GM23338 (cell line): ENCODE results near the gene DCLK2. TPM values are rescaled to one million over a fixed set of nuclear protein-coding genes. Genes with fewer than 3 reads are reported as not detected.

ENCODE experiments used
- ATAC-seq: fragments of 200-7000 bp; cut with Tn5 transposase; 3 replicates; pipeline ENCODE4 v1.9.1; 2020
- DNase-seq: peaks from one replicate; pipeline ENCODE4 v3.0.0-alpha.2; 2015; ENCODE audit warnings: low spot score
- H2AFZ ChIP-seq: fragments of 200-600 bp; sonication (generic); 2 replicates; pipeline ENCODE4 v1.8.0; 2016; ENCODE audit warnings: antibody characterized with exemption, mild to moderate bottlenecking, moderate library complexity
- H3F3A ChIP-seq: fragments of 200-600 bp; sonication (generic); replicated peaks from 2 replicates; pipeline ENCODE4 v1.8.0; 2017; ENCODE audit warnings: antibody characterized with exemption, mixed run types, low read depth
- H3K27ac ChIP-seq: fragments of 200-600 bp; sonication (generic); 2 replicates; pipeline ENCODE4 v1.6.1; 2016; ENCODE audit warnings: low read depth
- H3K27me3 ChIP-seq: fragments of 200-600 bp; sonication (generic); 2 replicates; pipeline ENCODE4 v1.8.0; 2016; ENCODE audit warnings: mild to moderate bottlenecking, mixed run types, moderate library complexity; ENCODE audit not compliant: insufficient read depth
- H3K36me3 ChIP-seq: fragments of 200-600 bp; sonication (generic); 2 replicates; pipeline ENCODE4 v1.8.0; 2016; ENCODE audit warnings: mild to moderate bottlenecking; ENCODE audit not compliant: insufficient read depth
- H3K4me1 ChIP-seq: fragments of 200-600 bp; sonication (generic); 2 replicates; pipeline ENCODE4 v1.8.0; 2016; ENCODE audit warnings: mild to moderate bottlenecking, moderate library complexity; ENCODE audit not compliant: insufficient read depth
- H3K4me2 ChIP-seq: fragments of 200-600 bp; sonication (generic); 2 replicates; pipeline ENCODE4 v1.7.1; 2017; ENCODE audit warnings: mixed run types
- H3K4me3 ChIP-seq: fragments of 200-600 bp; sonication (generic); 2 replicates; pipeline ENCODE4 v1.6.1; 2016; ENCODE audit warnings: mixed run types
- H3K79me2 ChIP-seq: fragments of 200-600 bp; sonication (generic); replicated peaks from 2 replicates; pipeline ENCODE4 v1.8.0; 2017; ENCODE audit warnings: mild to moderate bottlenecking; ENCODE audit not compliant: insufficient read depth
- H3K9me2 ChIP-seq: fragments of 200-600 bp; sonication (generic); 2 replicates; pipeline ENCODE4 v1.8.0; 2017; ENCODE audit not compliant: insufficient read depth
- H4K20me1 ChIP-seq: fragments of 200-600 bp; sonication (generic); replicated peaks from 2 replicates; pipeline ENCODE4 v1.8.0; 2017; ENCODE audit warnings: mild to moderate bottlenecking; ENCODE audit not compliant: insufficient read depth
- H3K27ac Mint-ChIP-seq: 2 replicates; pipeline ENCODE4 v1.8.0; 2020; ENCODE audit warnings: inconsistent platforms, mild to moderate bottlenecking, moderate library complexity, mixed read lengths
- H3K27me3 Mint-ChIP-seq: 3 replicates; pipeline ENCODE4 v1.8.0; 2022; ENCODE audit warnings: low read depth, mild to moderate bottlenecking, moderate library complexity, mixed read lengths, inconsistent platforms; ENCODE audit not compliant: insufficient read depth, poor library complexity
- H3K36me3 Mint-ChIP-seq: 3 replicates; pipeline ENCODE4 v1.8.0; 2021; ENCODE audit warnings: low read depth, mild to moderate bottlenecking, inconsistent platforms, moderate library complexity, mixed read lengths
- H3K4me1 Mint-ChIP-seq: 3 replicates; pipeline ENCODE4 v1.8.0; 2020; ENCODE audit warnings: mild to moderate bottlenecking, inconsistent platforms, mixed read lengths
- H3K4me3 Mint-ChIP-seq: 3 replicates; pipeline ENCODE4 v1.8.0; 2021; ENCODE audit warnings: moderate library complexity, mild to moderate bottlenecking, inconsistent platforms, mixed read lengths
- H3K9me3 Mint-ChIP-seq: 3 replicates; pipeline ENCODE4 v1.8.0; 2020; ENCODE audit warnings: moderate library complexity, mild to moderate bottlenecking, inconsistent platforms, mixed read lengths
- CREB1 ChIP-seq: fragments of 250-450 bp; sonication (Bioruptor Pico); IDR thresholded peaks from 2 replicates; pipeline ENCODE4 v1.5.0; 2020; ENCODE audit warnings: low read depth, mild to moderate bottlenecking, moderate library complexity
- EZH2 ChIP-seq: fragments of 200-600 bp; sonication (generic); IDR thresholded peaks from one replicate; pipeline ENCODE4 v1.8.0; 2017; ENCODE audit warnings: antibody characterized with exemption, mild to moderate bottlenecking, low read depth; ENCODE audit not compliant: unreplicated experiment
- EZH2phosphoT487 ChIP-seq: fragments of 200-600 bp; sonication (generic); IDR thresholded peaks from one replicate; pipeline ENCODE4 v1.8.1; 2018; ENCODE audit warnings: antibody characterized with exemption; ENCODE audit not compliant: unreplicated experiment
- NANOG ChIP-seq: IDR thresholded peaks from 2 replicates; pipeline ENCODE4 v1.6.1; 2016; ENCODE audit warnings: antibody characterized with exemption, borderline replicate concordance
- POLR2AphosphoS5 ChIP-seq: IDR thresholded peaks from 2 replicates; pipeline ENCODE4 v1.6.1; 2016; ENCODE audit warnings: antibody characterized with exemption, low read depth
- STAT1 ChIP-seq: IDR thresholded peaks from one replicate; pipeline ENCODE4 v1.6.1; 2016; ENCODE audit warnings: antibody characterized with exemption; ENCODE audit not compliant: unreplicated experiment
- ZNF331 ChIP-seq: fragments of 250-450 bp; sonication (Bioruptor Pico); IDR thresholded peaks from 2 replicates; pipeline ENCODE4 v1.5.0; 2020; ENCODE audit warnings: low read depth, mild to moderate bottlenecking, moderate library complexity
- ZNF462 ChIP-seq: fragments of 250-450 bp; sonication (Bioruptor Pico); IDR thresholded peaks from 2 replicates; pipeline ENCODE4 v1.5.0; 2020; ENCODE audit warnings: mild to moderate bottlenecking, moderate library complexity
- polyA plus RNA-seq: library from polyadenylated mRNA; unstranded; fragments of >200 nt; fragmentation: Nextera tagmentation; extraction: Ambion mirVana; gene quantifications from 2 replicates; pipeline ENCODE4 v1.2.1, GENCODE V29; 2016
- total RNA-seq: library from RNA; depleted of rRNA; stranded (reverse); fragments of >200 nt; shearing (Covaris generic); gene quantifications from 2 replicates; pipeline ENCODE4 v1.2.3, GENCODE V29; 2014
- TF ChIP-seq, protein P1 (sequence below): IDR thresholded peaks from one replicate; pipeline ENCODE4 v1.6.1; 2018; ENCODE audit warnings: antibody characterized with exemption; ENCODE audit not compliant: unreplicated experiment
- TF ChIP-seq, protein P2 (sequence below), 2 experiments: fragments of 200-600 bp in 1 of 2; sonication (generic) in 1 of 2; conservative IDR thresholded peaks; 2 replicates each; pipeline versions ENCODE4 v1.5.1 to v1.6.1; 2016 to 2017; ENCODE audit warnings: antibody characterized with exemption in 2 of 2, low read depth in 2 of 2, mild to moderate bottlenecking in 2 of 2, moderate library complexity in 1 of 2

Gene DCLK2
- total and polyA plus RNA-seq, 2 experiments from 2014 or later = 0.49 TPM; not detected in 1

DNA sequence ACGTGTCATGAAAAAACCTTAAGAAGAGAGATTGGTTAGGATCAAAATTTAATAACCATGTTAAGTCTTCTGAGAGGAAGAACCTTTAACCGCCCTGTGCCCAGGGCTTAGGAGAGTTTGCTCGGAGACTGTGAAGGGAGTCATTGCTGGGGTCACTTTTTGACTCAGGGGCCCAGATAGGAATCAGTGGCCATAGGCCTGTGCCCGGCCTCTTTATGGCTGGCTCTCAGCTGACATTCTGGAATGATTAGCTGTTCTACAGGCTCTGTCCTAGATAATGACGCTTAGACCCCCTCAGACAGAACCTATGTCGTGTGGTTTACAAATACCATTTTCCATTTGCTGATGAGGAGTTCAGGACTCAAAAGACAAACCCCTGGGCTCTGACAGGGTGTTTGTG lies 174.1 kb downstream of the DCLK2 start (continued):
- TF ChIP-seq, protein P1, sequence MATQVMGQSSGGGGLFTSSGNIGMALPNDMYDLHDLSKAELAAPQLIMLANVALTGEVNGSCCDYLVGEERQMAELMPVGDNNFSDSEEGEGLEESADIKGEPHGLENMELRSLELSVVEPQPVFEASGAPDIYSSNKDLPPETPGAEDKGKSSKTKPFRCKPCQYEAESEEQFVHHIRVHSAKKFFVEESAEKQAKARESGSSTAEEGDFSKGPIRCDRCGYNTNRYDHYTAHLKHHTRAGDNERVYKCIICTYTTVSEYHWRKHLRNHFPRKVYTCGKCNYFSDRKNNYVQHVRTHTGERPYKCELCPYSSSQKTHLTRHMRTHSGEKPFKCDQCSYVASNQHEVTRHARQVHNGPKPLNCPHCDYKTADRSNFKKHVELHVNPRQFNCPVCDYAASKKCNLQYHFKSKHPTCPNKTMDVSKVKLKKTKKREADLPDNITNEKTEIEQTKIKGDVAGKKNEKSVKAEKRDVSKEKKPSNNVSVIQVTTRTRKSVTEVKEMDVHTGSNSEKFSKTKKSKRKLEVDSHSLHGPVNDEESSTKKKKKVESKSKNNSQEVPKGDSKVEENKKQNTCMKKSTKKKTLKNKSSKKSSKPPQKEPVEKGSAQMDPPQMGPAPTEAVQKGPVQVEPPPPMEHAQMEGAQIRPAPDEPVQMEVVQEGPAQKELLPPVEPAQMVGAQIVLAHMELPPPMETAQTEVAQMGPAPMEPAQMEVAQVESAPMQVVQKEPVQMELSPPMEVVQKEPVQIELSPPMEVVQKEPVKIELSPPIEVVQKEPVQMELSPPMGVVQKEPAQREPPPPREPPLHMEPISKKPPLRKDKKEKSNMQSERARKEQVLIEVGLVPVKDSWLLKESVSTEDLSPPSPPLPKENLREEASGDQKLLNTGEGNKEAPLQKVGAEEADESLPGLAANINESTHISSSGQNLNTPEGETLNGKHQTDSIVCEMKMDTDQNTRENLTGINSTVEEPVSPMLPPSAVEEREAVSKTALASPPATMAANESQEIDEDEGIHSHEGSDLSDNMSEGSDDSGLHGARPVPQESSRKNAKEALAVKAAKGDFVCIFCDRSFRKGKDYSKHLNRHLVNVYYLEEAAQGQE = no peak
- TF ChIP-seq EZH2phosphoT487 = no peak
- no peak for TF ChIP-seq STAT1

DNA sequence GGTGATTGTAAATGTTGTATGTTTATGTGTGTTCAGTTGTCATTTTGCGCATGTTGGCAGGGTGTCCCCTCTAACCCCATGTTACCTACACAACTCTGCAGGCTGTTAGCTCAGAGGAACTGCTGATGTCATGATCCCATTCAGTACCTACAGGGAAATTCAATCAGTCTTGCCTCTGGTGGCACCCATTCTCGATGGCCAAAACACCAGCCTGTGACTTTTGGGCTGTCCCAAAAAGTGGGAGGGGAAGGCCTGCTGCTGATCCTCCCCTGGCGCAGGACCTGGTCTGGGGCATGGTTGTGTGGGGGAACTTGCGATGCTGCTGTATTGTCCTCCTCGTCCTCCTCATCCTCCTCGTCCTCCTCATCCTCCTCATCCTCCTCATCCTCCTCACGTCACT lies 174.5 kb downstream of the DCLK2 start:
- Mint-ChIP-seq H3K9me3 (peaks cover 4% of the 10 kb centered on the region; the same call in 2 of the 3 replicates), H3K4me3 (no peak overlapping the region), H3K27me3 (peaks cover 24% of the 10 kb centered on the region), H3K36me3 (no peaks in the 10 kb centered on the region), H3K27ac (no peak overlapping the region), H3K4me1 (peaks cover 18% of the 10 kb centered on the region)
- Histone ChIP-seq H3K4me3 (no peak overlapping the region), H3K79me2 (no peaks in the 10 kb centered on the region), H3K4me2 (no peak overlapping the region), H3F3A (no peaks in the 10 kb centered on the region), H3K4me1 (peaks cover 21% of the 10 kb centered on the region), H2AFZ (no peak overlapping the region; the same call in 1 of the 2 replicates), H3K27ac (no peak overlapping the region), H3K36me3 (no peaks in the 10 kb centered on the region), H3K9me2 (no peaks in the 10 kb centered on the region), H4K20me1 (no peaks in the 10 kb centered on the region), H3K27me3 (no peaks in the 10 kb centered on the region)
- DNase-seq = no peak
- no peak for ATAC-seq
- TF ChIP-seq EZH2 (no peak), CREB1 (CRISPR knock-in tag) (no peak), EZH2phosphoT487 (no peak), ZNF462 (no peak), POLR2AphosphoS5 (no peak), STAT1 (no peak), ZNF331 (CRISPR knock-in tag) (no peak), NANOG (no peak)
- TF ChIP-seq, protein P2, sequence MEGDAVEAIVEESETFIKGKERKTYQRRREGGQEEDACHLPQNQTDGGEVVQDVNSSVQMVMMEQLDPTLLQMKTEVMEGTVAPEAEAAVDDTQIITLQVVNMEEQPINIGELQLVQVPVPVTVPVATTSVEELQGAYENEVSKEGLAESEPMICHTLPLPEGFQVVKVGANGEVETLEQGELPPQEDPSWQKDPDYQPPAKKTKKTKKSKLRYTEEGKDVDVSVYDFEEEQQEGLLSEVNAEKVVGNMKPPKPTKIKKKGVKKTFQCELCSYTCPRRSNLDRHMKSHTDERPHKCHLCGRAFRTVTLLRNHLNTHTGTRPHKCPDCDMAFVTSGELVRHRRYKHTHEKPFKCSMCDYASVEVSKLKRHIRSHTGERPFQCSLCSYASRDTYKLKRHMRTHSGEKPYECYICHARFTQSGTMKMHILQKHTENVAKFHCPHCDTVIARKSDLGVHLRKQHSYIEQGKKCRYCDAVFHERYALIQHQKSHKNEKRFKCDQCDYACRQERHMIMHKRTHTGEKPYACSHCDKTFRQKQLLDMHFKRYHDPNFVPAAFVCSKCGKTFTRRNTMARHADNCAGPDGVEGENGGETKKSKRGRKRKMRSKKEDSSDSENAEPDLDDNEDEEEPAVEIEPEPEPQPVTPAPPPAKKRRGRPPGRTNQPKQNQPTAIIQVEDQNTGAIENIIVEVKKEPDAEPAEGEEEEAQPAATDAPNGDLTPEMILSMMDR (conservative IDR thresholded peaks at IDR 0.05; ENCODE audit: low read depth in 2 of 2) = no peak
